NCI-H82 (cell line): ENCODE data around the gene TLR10.
"Not testable (repeated sequence)": the region's sequence is repeated elsewhere in the genome, so short reads cannot be mapped to it uniquely, and the experiment has no call there.

Source experiments
- DNase-seq: peaks from one replicate; lab custom pipeline; 2025; lab: John Stamatoyannopoulos, UW

The TLR10 gene

GRCh38 chr4:38766940-38767339 is 15.8 kb downstream of the TLR10 start:
- not testable (repeated sequence) for DNase-seq

GRCh38 chr4:38765382-38765781 is 17.4 kb downstream of the TLR10 start:
- DNase-seq: no peak

GRCh38 chr4:38764277-38764676 is 18.5 kb downstream of the TLR10 start:
- no peak for DNase-seq

DNA sequence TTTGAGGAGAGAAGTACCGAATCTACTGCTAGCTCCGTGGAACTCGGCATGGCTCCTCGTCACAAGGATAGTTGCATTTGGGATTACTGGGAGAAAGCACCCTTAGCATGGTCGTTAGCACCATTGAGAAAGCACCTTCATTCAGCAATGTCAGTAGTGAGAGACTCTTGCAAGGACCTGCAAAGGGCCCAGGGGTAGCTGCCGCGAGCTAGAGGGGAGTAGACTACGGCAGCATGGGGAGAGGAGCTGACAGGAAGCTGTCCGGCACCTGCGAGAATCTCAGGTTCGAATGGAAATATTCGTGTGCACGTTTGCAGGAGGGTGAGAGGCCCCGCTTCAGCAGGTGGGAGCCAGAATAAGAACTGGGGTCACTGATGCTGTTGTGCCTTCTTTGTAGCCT is 20.2 kb downstream of the TLR10 start:
- DNase-seq: no peak

DNA sequence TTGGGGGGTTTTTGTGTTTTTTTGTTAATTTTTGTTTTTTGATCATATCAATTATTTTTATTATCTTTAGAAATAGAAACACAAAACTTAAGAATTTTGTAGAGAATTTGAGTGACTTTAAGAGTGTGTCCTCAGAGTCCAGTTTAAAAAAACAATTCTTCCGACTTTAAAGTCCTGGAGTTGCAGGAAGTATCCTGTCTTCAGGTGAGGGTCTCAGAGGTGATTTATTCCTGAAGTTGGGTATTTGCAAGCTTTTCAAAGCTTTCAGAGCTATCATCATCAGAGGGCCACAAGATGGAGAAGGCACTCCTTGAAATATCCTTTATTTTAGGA is 23.0 kb downstream of the TLR10 start:
- DNase-seq: no peak

- peak; percentile 35 for DNase-seq
Measured at GRCh38 chr4:38759113-38759789, 23.5 kb downstream of the TLR10 start.

GRCh38 chr4:38757945-38758600 is 24.7 kb downstream of the TLR10 start:
- no peak for DNase-seq

GRCh38 chr4:38752941-38753806 is 29.6 kb downstream of the TLR10 start:
- peak; percentile 8 for DNase-seq

GRCh38 chr4:38752372-38752940 is 30.3 kb downstream of the TLR10 start:
- no peak for DNase-seq

- no peak for DNase-seq
Measured at GRCh38 chr4:38751341-38752010, 31.3 kb downstream of the TLR10 start.

DNA sequence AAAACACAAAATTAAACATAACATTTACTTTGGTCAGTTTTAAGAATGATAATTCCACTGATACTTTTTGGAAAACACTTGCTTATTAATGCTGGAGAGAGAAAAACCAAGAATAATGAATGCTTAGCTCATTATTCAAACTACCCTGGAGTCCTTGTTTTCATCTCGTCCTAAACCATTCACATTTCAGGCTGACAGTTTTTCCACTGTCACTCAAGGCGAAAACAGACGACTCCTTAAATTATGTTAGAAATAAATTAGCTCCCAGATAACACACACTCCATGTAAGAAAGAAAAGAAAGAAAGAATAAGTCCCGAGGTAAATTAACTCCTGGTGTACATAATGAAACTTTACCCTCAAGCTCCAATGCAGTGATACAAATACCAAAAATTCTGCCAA is 33.5 kb downstream of the TLR10 start:
- no peak for DNase-seq

- DNase-seq: no peak
Measured at GRCh38 chr4:38747629-38748028, 35.2 kb downstream of the TLR10 start.

GRCh38 chr4:38745881-38746280 is 36.9 kb downstream of the TLR10 start:
- DNase-seq: no peak

GRCh38 chr4:38743866-38744265 is 38.9 kb downstream of the TLR10 start:
- DNase-seq: no peak

DNA sequence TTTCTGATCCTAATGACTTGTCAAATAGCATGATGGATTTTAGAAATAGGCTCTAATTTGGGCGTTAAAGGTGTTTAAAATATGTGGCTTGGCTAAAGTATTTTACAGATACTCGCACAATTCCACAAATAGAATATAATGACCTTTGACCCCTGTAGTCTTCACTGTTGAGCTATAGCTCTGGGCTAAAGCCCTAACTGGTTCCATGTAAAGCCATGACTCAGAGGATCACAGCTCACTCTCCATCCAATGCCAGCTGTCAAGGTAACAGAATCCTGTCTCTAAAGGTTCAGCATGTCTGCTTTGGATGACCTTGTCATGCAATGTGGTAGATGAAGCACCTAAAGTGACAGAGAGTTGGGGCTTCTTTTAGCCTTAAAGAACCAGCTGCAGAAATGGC is 42.5 kb downstream of the TLR10 start:
- no peak for DNase-seq

GRCh38 chr4:38738940-38739803 is 43.6 kb downstream of the TLR10 start:
- no peak for DNase-seq

GRCh38 chr4:38735870-38736269 is 46.9 kb downstream of the TLR10 start:
- no peak for DNase-seq

DNA sequence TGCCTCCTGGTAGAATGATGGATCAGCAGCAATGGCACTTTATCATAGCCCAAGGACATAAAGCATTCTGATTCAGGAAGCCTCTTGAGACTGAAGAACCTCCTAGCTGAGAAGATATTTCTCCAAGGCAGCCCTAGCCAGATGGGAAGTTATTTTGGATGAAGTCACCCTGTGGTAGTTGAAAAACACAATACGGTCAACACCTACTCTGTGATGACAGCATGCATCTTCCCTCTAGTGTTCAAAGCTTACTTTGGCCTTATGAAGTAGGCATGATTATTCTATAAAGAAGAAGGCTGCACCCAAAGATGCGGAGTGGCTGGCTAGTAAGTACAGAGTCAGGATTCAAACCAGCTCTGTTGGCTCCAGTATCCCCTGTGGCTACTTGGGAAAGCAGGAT is 47.9 kb downstream of the TLR10 start:
- DNase-seq: no peak

DNA sequence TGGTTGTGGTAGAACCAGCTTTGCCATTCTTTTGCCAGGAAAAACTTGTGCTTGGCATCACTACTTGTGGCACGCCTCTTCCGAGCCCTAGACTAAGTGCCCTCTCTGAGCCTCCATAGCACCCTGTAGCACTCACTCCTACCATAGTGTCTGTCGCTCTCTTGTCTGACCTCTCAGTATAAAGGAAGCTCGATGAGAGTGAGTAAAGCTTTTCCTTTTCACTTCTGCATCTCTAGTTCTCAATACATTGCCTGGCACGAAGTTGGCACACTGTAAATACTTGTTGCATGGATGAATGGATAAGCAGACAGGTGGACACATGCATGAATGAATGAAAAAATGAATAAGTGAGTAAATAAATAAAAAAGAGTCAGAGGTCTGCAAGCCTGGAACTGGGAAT is 48.3 kb downstream of the TLR10 start:
- no peak for DNase-seq

- no peak for DNase-seq
Measured at GRCh38 chr4:38733663-38734062, 49.1 kb downstream of the TLR10 start.
